ENCODE results near the gene FAM114A2.

- TF ChIP-seq POLR2A (IDR thresholded peaks at IDR 0.05) (no peak), CTCF (IDR thresholded peaks at IDR 0.05) (no peak), POLR2AphosphoS5 (IDR thresholded peaks at IDR 0.05) (no peak)
These were observed 69.2 kb downstream of the FAM114A2 start for GRCh38 chr5:153969563-153969895.
